ES-I3 (cell line): ENCODE results near the gene CORO6.

Experiments
- H3K36me3 ChIP-seq: 2 replicates; pipeline ENCODE4 v1.6.1; 2013; ENCODE audit warnings: mild to moderate bottlenecking, low read length, control low read depth, moderate library complexity; ENCODE audit not compliant: insufficient read depth
- H3K4me1 ChIP-seq: 2 replicates; pipeline ENCODE4 v1.6.1; 2013; ENCODE audit warnings: mild to moderate bottlenecking, control low read depth, low read length; ENCODE audit not compliant: insufficient read depth
- H3K9ac ChIP-seq: 2 replicates; pipeline ENCODE4 v1.6.1; 2013; ENCODE audit warnings: low read depth, mild to moderate bottlenecking, low read length, moderate library complexity
- H3K9me3 ChIP-seq: 2 replicates; pipeline ENCODE4 v1.6.1; 2013; ENCODE audit warnings: mild to moderate bottlenecking, low read length, moderate library complexity; ENCODE audit not compliant: control insufficient read depth, insufficient read depth

CORO6 gene

DNA sequence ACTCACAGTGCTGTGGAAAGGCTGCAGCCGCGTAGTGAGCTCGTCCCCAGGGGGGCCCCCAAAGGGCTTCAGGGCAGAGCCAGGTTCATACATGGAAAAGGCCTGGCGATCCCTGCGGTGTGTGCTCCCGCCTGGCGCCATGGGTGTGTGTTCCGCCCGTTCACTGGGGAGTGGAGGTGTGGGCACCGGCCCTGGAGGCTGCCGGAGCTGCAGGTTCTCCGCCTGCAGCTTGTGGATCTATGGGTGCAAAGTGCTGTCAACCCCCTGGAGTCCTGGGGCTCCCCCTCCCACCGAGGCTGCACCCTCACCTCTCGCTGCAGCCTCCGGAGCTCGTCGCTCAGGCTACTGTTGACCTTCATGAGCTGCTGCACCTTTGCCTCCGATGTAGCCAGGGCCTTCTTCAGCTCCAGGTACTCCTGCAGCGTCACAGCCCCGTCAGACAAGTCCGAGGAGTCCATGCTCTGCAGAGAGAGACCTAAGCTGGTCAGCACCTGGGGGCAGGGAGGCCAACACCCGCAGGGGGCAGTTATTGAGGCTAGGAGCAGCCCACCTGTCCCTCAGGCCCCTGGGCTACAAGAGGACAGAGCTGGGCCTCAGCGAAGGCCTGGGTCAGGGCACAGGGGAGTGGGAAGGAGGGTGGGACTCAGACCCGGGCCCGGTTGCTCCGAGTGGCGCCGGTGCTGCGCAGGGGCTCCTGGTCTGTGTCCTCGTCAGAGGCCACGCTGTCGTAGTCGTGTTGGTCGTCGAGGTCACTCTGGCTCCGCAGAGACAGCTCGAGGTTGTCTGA is 46.3 kb downstream of the CORO6 start:
- peaks cover 3% of the 10 kb centered on the region; the same call in 1 of the 2 replicates for H3K4me1 ChIP-seq
- H3K36me3 ChIP-seq: no peaks in the 10 kb centered on the region
- no peaks in the 10 kb centered on the region for H3K9me3 ChIP-seq
- no peak overlapping the region for H3K9ac ChIP-seq

DNA sequence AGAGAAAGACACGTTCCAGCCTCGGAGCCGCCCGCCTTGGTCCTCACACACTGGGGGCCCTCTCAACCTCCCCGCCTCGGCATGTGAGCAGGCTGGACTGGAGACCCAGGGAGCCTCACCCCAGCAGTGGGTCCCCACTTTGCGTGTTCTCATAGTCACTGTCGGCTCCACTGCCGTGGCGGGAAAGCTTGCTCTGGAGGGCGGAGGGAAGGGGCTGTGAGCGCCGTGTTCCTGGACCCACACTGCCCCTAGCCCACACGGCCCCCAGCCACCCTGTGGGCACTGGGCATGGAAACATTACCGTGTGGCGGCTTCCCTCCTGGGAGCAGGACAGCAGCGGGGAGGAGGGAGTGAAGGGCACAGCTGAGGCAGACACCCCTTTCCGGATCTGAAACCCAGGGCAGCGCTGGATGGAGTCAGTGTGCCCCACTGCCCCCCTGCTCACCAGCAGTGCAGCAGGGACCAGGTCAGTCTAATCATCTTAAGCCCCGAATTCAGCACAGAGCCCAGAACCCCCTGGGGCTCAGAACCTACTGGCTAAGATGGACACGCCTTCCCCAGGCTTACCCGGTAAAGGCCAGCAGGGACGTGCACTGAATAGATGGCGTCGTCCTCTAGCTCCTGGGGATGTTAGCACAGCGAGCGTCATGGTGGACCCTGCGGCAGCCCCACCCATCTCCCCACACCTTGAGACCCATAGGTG is 47.0 kb downstream of the CORO6 start:
- no peaks in the 10 kb centered on the region for H3K36me3 ChIP-seq
- peaks cover 3% of the 10 kb centered on the region; the same call in 1 of the 2 replicates for H3K4me1 ChIP-seq
- no peaks in the 10 kb centered on the region for H3K9me3 ChIP-seq
- no peak overlapping the region for H3K9ac ChIP-seq

DNA sequence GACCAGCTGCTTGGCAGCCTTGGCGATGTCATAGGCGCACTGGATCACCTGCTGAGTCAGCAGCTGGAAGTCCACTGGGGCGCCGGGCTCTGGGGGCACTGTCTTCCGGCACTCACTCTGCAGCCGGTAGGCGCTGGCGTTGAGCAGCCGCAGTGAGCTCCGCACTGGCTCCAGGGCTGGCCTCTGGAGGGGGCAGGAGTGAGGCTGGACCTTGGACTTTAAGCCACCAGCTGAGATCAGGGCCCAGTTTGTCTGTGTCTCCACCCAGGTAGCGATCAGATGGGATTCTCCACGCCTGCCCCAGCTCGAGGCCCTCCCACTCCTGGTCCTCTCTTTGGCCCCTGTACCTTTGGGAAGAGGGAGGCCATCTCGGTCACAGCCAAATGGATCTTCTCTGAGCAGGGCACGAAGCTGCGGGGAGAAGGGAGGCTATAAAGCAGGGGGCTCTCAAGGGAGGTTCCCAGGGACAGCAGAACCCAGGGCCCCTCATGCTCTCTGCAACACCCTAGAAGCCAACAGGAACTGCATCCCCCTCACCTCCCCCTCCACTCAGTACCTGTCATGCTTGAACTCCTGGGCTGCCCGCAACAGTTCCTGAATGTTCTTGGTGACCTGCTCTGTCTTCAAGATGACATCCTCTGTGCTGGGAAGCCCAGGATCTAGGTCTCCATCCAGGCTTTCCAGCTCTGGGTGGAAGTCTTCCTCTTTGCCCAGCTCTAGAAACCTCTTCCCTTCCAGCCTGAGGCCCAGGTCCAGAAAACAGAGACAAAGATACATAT is 47.8 kb downstream of the CORO6 start:
- Histone ChIP-seq H3K4me1 (peaks cover 3% of the 10 kb centered on the region; the same call in 1 of the 2 replicates), H3K9ac (no peak overlapping the region), H3K36me3 (no peaks in the 10 kb centered on the region), H3K9me3 (no peaks in the 10 kb centered on the region)

DNA sequence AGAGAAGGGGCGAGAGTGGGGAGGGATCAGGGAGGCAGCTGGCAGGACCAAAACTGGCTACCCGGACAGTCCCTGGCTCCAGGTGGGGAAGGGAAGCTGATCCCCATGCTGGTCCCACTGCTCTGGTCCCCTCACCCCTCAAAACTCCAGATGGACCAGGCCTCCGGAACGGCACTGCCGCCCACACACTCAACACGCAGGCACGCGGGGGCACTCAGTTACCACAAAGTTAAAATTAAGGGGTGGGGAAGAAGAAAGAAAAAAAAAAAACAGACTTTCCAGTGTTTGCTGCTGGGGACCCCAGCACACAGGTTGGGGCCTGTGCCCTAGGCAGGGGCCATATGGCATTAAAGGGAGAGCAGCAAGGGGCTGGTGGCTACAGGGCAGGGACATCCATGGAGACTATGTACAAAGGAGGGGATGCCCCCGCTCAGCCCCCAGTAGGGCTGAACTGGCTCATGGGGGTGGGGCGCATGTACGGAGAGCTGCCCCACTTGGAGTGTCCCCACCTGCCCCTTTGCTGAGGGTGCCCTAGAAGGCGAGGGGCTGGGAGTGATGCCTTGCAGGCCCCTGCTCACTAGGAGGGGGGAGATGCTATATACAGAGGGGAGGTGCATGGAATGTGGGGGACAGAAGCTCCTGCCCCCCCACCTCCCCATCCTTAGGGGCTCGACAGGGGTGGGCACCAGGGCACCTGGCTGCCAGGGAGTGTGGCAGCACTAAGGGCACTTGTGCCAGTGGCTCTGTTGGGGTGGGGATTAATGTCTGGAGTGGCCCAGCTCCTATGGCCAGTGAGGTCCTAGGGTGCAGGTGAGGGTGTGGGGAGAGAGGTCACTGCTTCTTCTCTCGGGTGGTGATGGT is 48.6 kb downstream of the CORO6 start:
- no peaks in the 10 kb centered on the region for H3K36me3 ChIP-seq
- H3K9ac ChIP-seq: no peak overlapping the region
- peaks cover 3% of the 10 kb centered on the region; the same call in 1 of the 2 replicates for H3K4me1 ChIP-seq
- no peaks in the 10 kb centered on the region for H3K9me3 ChIP-seq

DNA sequence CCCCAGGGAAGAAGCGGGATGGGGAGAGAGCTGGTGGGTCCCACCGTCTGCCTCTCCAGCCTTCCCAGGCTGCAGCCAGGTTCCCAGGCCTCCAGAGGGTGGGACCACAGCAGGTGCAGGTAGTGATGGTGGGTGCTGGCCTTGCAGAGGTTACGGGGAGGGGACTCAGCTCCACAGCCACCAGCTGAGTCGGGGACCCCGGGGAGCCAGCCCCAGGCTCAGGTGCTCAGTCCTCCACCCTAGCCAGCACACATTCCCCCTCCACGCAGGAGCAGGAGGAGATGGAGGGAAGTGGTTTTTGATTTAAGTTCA is 49.2 kb downstream of the CORO6 start:
- Histone ChIP-seq H3K9me3 (no peaks in the 10 kb centered on the region), H3K36me3 (no peaks in the 10 kb centered on the region), H3K4me1 (peaks cover 3% of the 10 kb centered on the region; the same call in 1 of the 2 replicates), H3K9ac (no peak overlapping the region)

DNA sequence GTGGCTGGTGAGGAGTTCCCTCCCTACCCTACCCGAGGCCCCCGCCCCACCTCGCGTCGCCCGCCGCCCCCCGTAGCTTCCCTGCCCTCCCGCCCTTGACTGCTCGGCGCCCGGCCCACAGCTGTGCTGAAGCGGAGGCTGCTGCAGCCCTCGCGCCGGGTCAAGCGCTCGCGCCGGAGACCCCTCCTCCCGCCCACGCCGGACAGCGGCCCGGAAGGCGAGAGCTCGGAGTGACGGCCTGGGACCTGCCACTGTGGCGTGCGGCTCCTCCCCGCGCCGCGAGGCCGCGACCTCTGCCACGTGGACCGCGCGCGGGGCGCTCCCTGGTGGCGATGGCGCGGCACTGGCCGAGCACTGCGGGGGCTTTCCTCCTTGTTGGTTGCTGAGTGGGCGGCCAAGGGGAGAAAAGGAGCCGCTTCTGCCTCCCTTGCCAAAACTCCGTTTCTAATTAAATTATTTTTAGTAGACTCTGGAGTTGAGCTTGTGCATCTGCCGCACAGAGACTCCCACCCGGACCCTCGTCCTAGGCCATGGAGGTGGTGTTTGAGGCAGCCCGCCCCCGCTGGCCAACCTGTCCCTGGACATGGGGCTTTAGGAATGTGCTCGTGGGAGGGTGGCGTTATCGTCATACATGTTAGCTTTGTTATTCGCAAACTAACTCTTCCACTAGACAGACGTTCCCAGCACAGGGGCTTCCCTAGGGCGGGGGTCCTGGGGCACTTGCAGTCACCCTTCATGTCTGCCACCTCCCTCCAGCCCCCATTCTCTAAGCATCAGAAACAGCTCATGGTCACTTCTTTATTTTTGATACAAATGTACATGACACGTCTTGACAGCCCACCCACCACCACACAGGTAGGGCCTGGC is 49.8 kb downstream of the CORO6 start:
- peaks cover 3% of the 10 kb centered on the region; the same call in 1 of the 2 replicates for H3K4me1 ChIP-seq
- H3K9me3 ChIP-seq: no peaks in the 10 kb centered on the region
- peak overlapping the region; percentile 38; the same call in 1 of the 2 replicates for H3K9ac ChIP-seq
- no peaks in the 10 kb centered on the region for H3K36me3 ChIP-seq

DNA sequence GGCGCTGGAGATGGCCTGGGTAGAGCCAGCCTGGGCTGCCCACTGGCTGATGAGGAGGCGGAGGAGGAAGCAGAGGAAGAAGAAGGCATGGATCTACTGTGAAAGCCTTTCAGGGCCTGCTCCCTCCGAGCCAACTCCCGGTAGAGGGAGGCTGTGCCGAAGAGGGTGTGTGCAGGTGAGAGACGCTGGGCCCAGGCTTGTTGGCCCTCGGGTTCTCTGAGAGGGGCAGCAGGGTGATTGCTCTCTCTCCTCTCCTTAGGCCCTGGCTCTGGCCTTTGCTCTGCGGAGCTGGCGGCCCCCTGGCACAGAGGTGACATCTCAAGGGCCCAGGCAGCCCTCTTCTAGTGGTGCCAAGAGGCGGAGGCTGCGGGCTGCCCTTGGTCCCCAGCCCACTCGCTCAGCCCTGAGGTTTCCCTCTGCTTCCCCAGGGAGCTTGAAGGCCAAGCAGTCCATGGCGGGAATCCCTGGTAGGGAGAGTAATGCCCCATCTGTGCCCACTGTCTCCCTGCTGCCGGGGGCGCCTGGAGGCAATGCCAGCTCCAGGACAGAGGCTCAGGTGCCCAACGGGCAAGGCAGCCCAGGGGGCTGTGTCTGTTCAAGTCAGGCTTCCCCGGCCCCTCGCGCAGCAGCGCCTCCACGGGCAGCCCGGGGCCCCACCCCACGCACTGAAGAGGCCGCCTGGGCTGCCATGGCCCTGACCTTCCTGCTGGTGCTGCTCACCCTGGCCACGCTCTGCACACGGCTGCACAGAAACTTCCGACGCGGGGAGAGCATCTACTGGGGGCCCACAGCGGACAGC is 50.6 kb downstream of the CORO6 start:
- Histone ChIP-seq H3K9me3 (no peaks in the 10 kb centered on the region), H3K9ac (peak overlapping the region; percentile 38; the same call in 1 of the 2 replicates), H3K36me3 (no peaks in the 10 kb centered on the region), H3K4me1 (peaks cover 3% of the 10 kb centered on the region; the same call in 1 of the 2 replicates)

DNA sequence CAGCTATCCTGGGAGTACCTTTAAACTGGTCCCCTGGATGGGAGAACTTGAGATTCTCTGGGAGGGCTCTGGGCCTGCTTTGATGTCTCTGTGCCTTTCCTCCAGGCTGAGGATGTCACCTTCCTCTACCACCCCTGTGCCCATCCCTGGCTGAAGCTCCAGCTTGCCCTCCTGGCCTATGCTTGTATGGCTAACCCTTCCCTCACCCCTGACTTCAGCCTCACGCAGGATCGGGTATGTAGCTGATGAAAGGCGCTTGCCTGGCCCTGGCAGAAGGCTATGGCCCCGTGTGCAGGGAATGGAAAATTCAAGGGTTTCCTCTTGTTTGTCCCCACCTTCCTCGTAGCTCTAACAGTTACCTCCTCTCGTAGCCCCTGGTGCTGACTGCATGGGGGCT is 51.2 kb downstream of the CORO6 start:
- Histone ChIP-seq H3K9ac (no peak overlapping the region), H3K36me3 (no peaks in the 10 kb centered on the region), H3K4me1 (peaks cover 3% of the 10 kb centered on the region; the same call in 1 of the 2 replicates), H3K9me3 (no peaks in the 10 kb centered on the region)

DNA sequence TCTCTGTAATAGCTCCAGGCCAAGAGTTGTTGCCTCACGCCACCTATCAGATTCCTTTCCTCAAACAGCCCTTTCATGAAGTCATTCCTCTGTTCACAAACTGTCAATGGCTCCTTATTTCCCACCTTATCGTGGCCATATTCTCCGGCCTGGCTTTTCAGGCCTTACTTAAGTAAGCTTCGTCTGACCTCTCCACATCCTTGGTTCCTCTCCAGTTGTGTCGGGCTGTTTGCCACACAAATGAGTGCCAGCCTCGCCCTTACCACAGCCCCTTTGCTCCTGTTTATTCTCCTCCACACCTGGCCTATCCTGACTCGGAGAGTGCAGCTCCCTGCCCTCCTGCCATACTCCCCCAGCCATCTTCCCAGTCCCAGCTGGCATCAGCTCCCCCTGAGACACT is 52.2 kb downstream of the CORO6 start:
- H3K4me1 ChIP-seq: peaks cover 6% of the 10 kb centered on the region; the same call in 1 of the 2 replicates

DNA sequence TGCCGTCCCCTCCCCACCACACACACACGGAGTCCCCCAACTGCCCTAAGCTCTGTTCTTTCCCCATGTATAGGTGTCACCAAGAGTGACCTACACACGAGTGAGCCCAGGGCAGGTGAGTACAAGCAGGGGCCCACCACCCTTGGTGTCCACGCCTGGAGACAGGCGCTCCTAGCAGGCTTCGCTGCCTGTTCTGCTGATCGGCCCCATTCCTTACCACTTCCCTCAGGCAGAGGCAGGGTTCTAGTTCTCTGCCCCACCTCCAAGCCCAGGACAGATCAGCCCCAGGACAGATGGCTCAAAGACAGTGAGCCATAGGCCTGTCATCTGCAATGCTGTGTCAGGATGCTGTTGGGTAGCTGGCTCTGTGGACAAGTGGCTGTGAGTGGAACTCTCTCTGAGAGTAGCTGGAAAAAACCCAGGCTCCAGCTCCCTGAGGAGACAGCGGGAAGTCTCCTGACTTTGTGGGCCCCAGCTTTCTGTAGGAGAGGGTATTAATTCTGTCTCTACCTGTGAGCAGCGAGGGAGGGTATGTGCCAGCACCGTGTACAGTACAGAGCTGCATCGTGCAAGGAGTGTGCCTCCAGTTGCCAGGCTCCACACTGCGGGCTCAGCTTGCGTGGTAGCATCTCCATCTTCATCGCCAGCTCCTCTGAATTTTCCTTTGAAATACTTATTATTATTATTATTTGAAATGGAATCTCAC is 53.3 kb downstream of the CORO6 start:
- no peaks in the 10 kb centered on the region for H3K9me3 ChIP-seq
- H3K9ac ChIP-seq: peak overlapping the region; percentile 59
- no peaks in the 10 kb centered on the region for H3K36me3 ChIP-seq
- peaks cover 8% of the 10 kb centered on the region; the same call in 1 of the 2 replicates for H3K4me1 ChIP-seq

More for the DNA sequence above, 52.2 kb downstream of the CORO6 start:
- Histone ChIP-seq H3K36me3 (no peaks in the 10 kb centered on the region), H3K9me3 (no peaks in the 10 kb centered on the region), H3K9ac (no peak overlapping the region)

DNA sequence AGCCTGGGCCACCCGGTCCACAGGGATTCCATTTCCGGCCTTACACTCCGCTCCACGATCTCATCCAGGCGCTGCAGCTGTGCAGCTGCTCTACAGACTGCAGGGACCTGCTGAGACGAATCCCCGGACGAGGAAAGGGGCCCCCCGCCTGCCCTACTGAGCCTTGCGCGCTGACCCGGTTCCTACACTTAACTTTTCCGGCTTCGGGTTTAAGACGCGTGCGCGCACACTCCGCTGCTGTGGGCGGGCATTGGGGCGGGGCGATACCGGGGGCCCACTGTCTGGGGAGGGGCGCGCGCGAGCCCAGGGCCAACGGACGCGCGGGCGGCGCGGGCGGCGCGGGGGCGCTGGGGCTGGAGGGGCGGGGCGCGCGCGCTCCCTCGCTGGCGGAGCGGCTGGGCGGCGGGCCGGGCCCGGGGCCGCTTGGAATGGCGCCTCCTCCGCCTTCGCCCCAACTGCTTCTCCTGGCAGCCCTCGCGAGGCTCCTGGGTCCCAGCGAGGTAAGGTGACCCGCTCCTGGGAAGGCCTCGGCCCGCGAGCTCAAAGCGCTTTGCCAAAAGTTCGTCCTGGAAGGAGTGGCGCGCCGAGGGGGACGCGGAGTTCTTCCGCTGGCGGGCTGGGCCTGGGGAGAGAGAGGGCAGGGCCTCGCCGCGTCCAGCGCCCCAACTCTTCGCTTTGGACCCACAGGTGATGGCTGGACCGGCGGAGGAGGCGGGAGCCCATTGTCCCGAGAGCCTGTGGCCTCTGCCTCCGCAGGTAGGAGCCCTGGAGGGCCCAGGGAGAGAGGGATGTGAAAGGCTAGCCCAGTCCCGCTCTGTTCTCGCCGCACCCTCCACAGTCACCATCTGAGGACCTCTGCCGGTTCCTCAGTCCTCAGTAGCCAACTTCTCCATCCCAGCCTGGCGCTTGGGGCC is 54.1 kb downstream of the CORO6 start, which contains the start of gene TP53I13:
Gene TP53I13, plus strand, starts transcription at position 371 of the 914 bp plus-strand sequence. Its CDS starts 58 bp downstream, at position 429.
- Histone ChIP-seq H3K9ac (peak within 1 kb of the TSS; percentile 59), H3K9me3 (no peaks in the 10 kb centered on the region), H3K4me1 (peaks cover 8% of the 10 kb centered on the region; the same call in 1 of the 2 replicates), H3K36me3 (no peaks in the 10 kb centered on the region)
